Measurements from ENCODE around the gene CCDC85B.

GRCh38 chr11:65842144-65842543, 48.3 kb upstream of the CCDC85B start:
- TF ChIP-seq GATA3 (IDR thresholded peaks at IDR 0.05; ENCODE audit: low read depth, low read length) (no peak), GATA2 (IDR thresholded peaks at IDR 0.05; ENCODE audit: low read depth, low read length) (no peak)

Measured in SH-SY5Y (cell line).